ENCODE measurements around the gene INSYN1.

The INSYN1 gene

GRCh38 chr15:73763931-73764330 is 10.8 kb upstream of the INSYN1 start:
- Histone ChIP-seq H3K36me3 (ENCODE audit: control insufficient read depth in 1 of 2, insufficient read depth in 2 of 2, low read length in 2 of 2) (no peaks in the 10 kb centered on the region), H2AK5ac (ENCODE audit: low read length) (no peak overlapping the region), H3K14ac (ENCODE audit: low read length) (no peak overlapping the region), H3K18ac (ENCODE audit: low read length) (no peak overlapping the region), H3K9ac (ENCODE audit: low read length) (no peak overlapping the region), H2BK12ac (ENCODE audit: low read length) (no peak overlapping the region), H2BK120ac (ENCODE audit: insufficient read depth, low read length, poor library complexity) (no peak overlapping the region), H3K27me3 (ENCODE audit: insufficient read depth, low read length) (no peaks in the 10 kb centered on the region), H3K23ac (ENCODE audit: low read length) (no peak overlapping the region), H3K4ac (ENCODE audit: low read depth, low read length) (no peak overlapping the region), H4K12ac (ENCODE audit: low read depth, low read length) (no peak overlapping the region), H2BK5ac (ENCODE audit: low read depth, low read length, poor library complexity) (no peak overlapping the region), H4K91ac (ENCODE audit: low read depth, low read length) (no peak overlapping the region), H3K4me3 (ENCODE audit: low read depth, low read length) (no peak overlapping the region), H4K8ac (ENCODE audit: low read depth, low read length) (no peak overlapping the region), H2AFZ (ENCODE audit: insufficient read depth, low read length, poor library complexity) (no peak overlapping the region), H3K4me2 (ENCODE audit: low read length) (no peak overlapping the region), H3K9me3 (ENCODE audit: insufficient read depth, low read depth, low read length) (peaks cover 1% of the 10 kb centered on the region), H3K27ac (ENCODE audit: low read depth, low read length) (no peak overlapping the region), H3K79me1 (ENCODE audit: low read length) (no peaks in the 10 kb centered on the region), H3K4me1 (ENCODE audit: control insufficient read depth in 1 of 2, insufficient read depth in 2 of 2, low read length in 2 of 2) (no peaks in the 10 kb centered on the region), H3K79me2 (ENCODE audit: control insufficient read depth, insufficient read depth, low read length, poor library complexity) (no peaks in the 10 kb centered on the region)
- no CpG with 5 or more reads among the region's 3 CpGs for WGBS (ENCODE audit: extremely low coverage, insufficient coverage, insufficient read length)
- DNase-seq, result no peak

GRCh38 chr15:73760330-73761329 is 7.5 kb upstream of the INSYN1 start:
- Histone ChIP-seq H2BK5ac (ENCODE audit: low read depth, low read length, poor library complexity) (no peak overlapping the region), H3K23ac (ENCODE audit: low read length) (no peak overlapping the region), H3K14ac (ENCODE audit: low read length) (no peak overlapping the region), H3K79me1 (ENCODE audit: low read length) (no peaks in the 10 kb centered on the region), H3K9ac (ENCODE audit: low read length) (no peak overlapping the region), H3K4me3 (ENCODE audit: low read depth, low read length) (no peak overlapping the region), H3K4ac (ENCODE audit: low read depth, low read length) (no peak overlapping the region), H2BK12ac (ENCODE audit: low read length) (no peak overlapping the region), H3K4me1 (ENCODE audit: control insufficient read depth in 1 of 2, insufficient read depth in 2 of 2, low read length in 2 of 2) (no peaks in the 10 kb centered on the region), H3K36me3 (ENCODE audit: control insufficient read depth in 1 of 2, insufficient read depth in 2 of 2, low read length in 2 of 2) (no peaks in the 10 kb centered on the region), H3K27ac (ENCODE audit: low read depth, low read length) (no peak overlapping the region), H4K12ac (ENCODE audit: low read depth, low read length) (no peak overlapping the region), H2AK5ac (ENCODE audit: low read length) (no peak overlapping the region), H4K8ac (ENCODE audit: low read depth, low read length) (no peak overlapping the region), H3K27me3 (ENCODE audit: insufficient read depth, low read length) (no peaks in the 10 kb centered on the region), H3K9me3 (ENCODE audit: insufficient read depth, low read depth, low read length) (no peaks in the 10 kb centered on the region), H3K4me2 (ENCODE audit: low read length) (no peak overlapping the region), H2BK120ac (ENCODE audit: insufficient read depth, low read length, poor library complexity) (no peak overlapping the region), H3K18ac (ENCODE audit: low read length) (no peak overlapping the region), H2AFZ (ENCODE audit: insufficient read depth, low read length, poor library complexity) (no peak overlapping the region), H4K91ac (ENCODE audit: low read depth, low read length) (no peak overlapping the region), H3K79me2 (ENCODE audit: control insufficient read depth, insufficient read depth, low read length, poor library complexity) (no peaks in the 10 kb centered on the region)
- no peak for DNase-seq
- WGBS (ENCODE audit: extremely low coverage, insufficient coverage, insufficient read length), result no CpG with 5 or more reads among the region's 11 CpGs

- no peak overlapping the region for H4K91ac ChIP-seq (ENCODE audit: low read depth, low read length)
- no peak overlapping the region for H4K8ac ChIP-seq (ENCODE audit: low read depth, low read length)
- H3K4me1 ChIP-seq (ENCODE audit: control insufficient read depth in 1 of 2, insufficient read depth in 2 of 2, low read length in 2 of 2), result no peaks in the 10 kb centered on the region
- no peak overlapping the region for H3K4me3 ChIP-seq (ENCODE audit: low read depth, low read length)
- H2BK5ac ChIP-seq (ENCODE audit: low read depth, low read length, poor library complexity), result no peak overlapping the region
- H3K9ac ChIP-seq (ENCODE audit: low read length), result no peak overlapping the region
- no peak overlapping the region for H2AFZ ChIP-seq (ENCODE audit: insufficient read depth, low read length, poor library complexity)
- H3K4ac ChIP-seq (ENCODE audit: low read depth, low read length), result no peak overlapping the region
- no peak for DNase-seq
- peaks cover 5% of the 10 kb centered on the region for H3K27me3 ChIP-seq (ENCODE audit: insufficient read depth, low read length)
- no peaks in the 10 kb centered on the region for H3K36me3 ChIP-seq (ENCODE audit: control insufficient read depth in 1 of 2, insufficient read depth in 2 of 2, low read length in 2 of 2)
- H2BK12ac ChIP-seq (ENCODE audit: low read length), result no peak overlapping the region
- H3K18ac ChIP-seq (ENCODE audit: low read length), result no peak overlapping the region
- no peak overlapping the region for H3K4me2 ChIP-seq (ENCODE audit: low read length)
- no peak overlapping the region for H3K14ac ChIP-seq (ENCODE audit: low read length)
- no peak overlapping the region for H4K12ac ChIP-seq (ENCODE audit: low read depth, low read length)
- H3K79me2 ChIP-seq (ENCODE audit: control insufficient read depth, insufficient read depth, low read length, poor library complexity), result no peaks in the 10 kb centered on the region
- no CpG with 5 or more reads among the region's 5 CpGs for WGBS (ENCODE audit: extremely low coverage, insufficient coverage, insufficient read length)
- no peak overlapping the region for H2BK120ac ChIP-seq (ENCODE audit: insufficient read depth, low read length, poor library complexity)
- no peak overlapping the region for H2AK5ac ChIP-seq (ENCODE audit: low read length)
- no peaks in the 10 kb centered on the region for H3K79me1 ChIP-seq (ENCODE audit: low read length)
- H3K23ac ChIP-seq (ENCODE audit: low read length), result no peak overlapping the region
- no peak overlapping the region for H3K27ac ChIP-seq (ENCODE audit: low read depth, low read length)
- H3K9me3 ChIP-seq (ENCODE audit: insufficient read depth, low read depth, low read length), result no peaks in the 10 kb centered on the region
These were observed 5.3 kb upstream of the INSYN1 start for GRCh38 chr15:73758461-73758860.

GRCh38 chr15:73757571-73757970 is 4.4 kb upstream of the INSYN1 start:
- Histone ChIP-seq H3K27me3 (ENCODE audit: insufficient read depth, low read length) (peaks cover 10% of the 10 kb centered on the region), H3K4me2 (ENCODE audit: low read length) (no peak overlapping the region), H2BK5ac (ENCODE audit: low read depth, low read length, poor library complexity) (no peak overlapping the region), H3K4ac (ENCODE audit: low read depth, low read length) (no peak overlapping the region), H2AFZ (ENCODE audit: insufficient read depth, low read length, poor library complexity) (no peak overlapping the region), H3K14ac (ENCODE audit: low read length) (no peak overlapping the region), H3K79me1 (ENCODE audit: low read length) (no peaks in the 10 kb centered on the region), H3K4me3 (ENCODE audit: low read depth, low read length) (no peak overlapping the region), H4K12ac (ENCODE audit: low read depth, low read length) (no peak overlapping the region), H4K91ac (ENCODE audit: low read depth, low read length) (no peak overlapping the region), H3K23ac (ENCODE audit: low read length) (no peak overlapping the region), H4K8ac (ENCODE audit: low read depth, low read length) (no peak overlapping the region), H3K9me3 (ENCODE audit: insufficient read depth, low read depth, low read length) (no peaks in the 10 kb centered on the region), H3K27ac (ENCODE audit: low read depth, low read length) (no peak overlapping the region), H3K4me1 (ENCODE audit: control insufficient read depth in 1 of 2, insufficient read depth in 2 of 2, low read length in 2 of 2) (peaks cover 2 to 4% of the 10 kb centered on the region in 2 experiments), H3K9ac (ENCODE audit: low read length) (no peak overlapping the region), H3K18ac (ENCODE audit: low read length) (no peak overlapping the region), H3K36me3 (ENCODE audit: control insufficient read depth in 1 of 2, insufficient read depth in 2 of 2, low read length in 2 of 2) (no peaks in the 10 kb centered on the region), H3K79me2 (ENCODE audit: control insufficient read depth, insufficient read depth, low read length, poor library complexity) (no peaks in the 10 kb centered on the region), H2BK12ac (ENCODE audit: low read length) (no peak overlapping the region), H2AK5ac (ENCODE audit: low read length) (no peak overlapping the region), H2BK120ac (ENCODE audit: insufficient read depth, low read length, poor library complexity) (no peak overlapping the region)
- DNase-seq, result no peak
